Activated CD8-positive, alpha-beta memory T cell treated with anti-CD3 and anti-CD28 coated beads for 36 hours (primary cell): ENCODE measurements around the gene MLXIP. TPM values are rescaled to one million over a fixed set of nuclear protein-coding genes. Genes with fewer than 3 reads are reported as not detected.
"Not testable (repeated sequence)": the region's sequence is repeated elsewhere in the genome, so short reads cannot be mapped to it uniquely, and the experiment has no call there.

Experiments used
- CTCF ChIA-PET: fragments of 350-600 bp; sonication (Branson Sonifier 250); formaldehyde crosslinking; loops from one replicate; lab custom pipeline; 2021; ENCODE audit warnings: antibody characterized with exemption; lab: Charles Lee
- POLR2A ChIA-PET: fragments of 350-600 bp; sonication (Branson Sonifier 250); formaldehyde crosslinking; loops from one replicate; lab custom pipeline; 2021; ENCODE audit warnings: antibody characterized with exemption; lab: Charles Lee
- total RNA-seq, 2 experiments: library from RNA; stranded (reverse); gene quantifications; one replicate each; pipeline ENCODE4 v1.2.3, GENCODE V29; 2021

Gene MLXIP
- total RNA-seq: 10 to 100 TPM; 32.2 to 32.5 TPM

- ChIA-PET CTCF (interaction anchor here (0.6 to 1.6 kb wide), 3 partner anchors 45 to 112 kb away, joined by 3 to 6 read pairs (median 6); no protein-coding TSS in a partner anchor), POLR2A (interaction anchor here (0.5 to 1.9 kb wide), 7 partner anchors 9 to 755 kb away, joined by 3 to 8 read pairs (median 3); no protein-coding TSS in a partner anchor)
These were observed at the start of gene MLXIP for GRCh38 chr12:122078141-122079032. Gene MLXIP (plus strand): TSS chr12:122078756. CDS start chr12:122078854, 98 bp downstream.

GRCh38 chr12:122028905-122029560, 49.5 kb upstream of the MLXIP start:
- ChIA-PET POLR2A (interaction anchor here (0.5 to 0.7 kb wide), 2 partner anchors 53 to 102 kb away, joined by 4 to 8 read pairs; no protein-coding TSS in a partner anchor), CTCF (interaction anchor here (0.8 to 1.5 kb wide), 5 partner anchors 14 to 338 kb away, joined by 3 to 4 read pairs (median 3); partner anchors contain the start of gene PSMD9)

- ChIA-PET POLR2A (no interaction called here), CTCF (interaction anchor here (0.6 to 1.0 kb wide), 3 partner anchors 13 to 337 kb away, joined by 3 to 4 read pairs (median 3); no protein-coding TSS in a partner anchor)
These were observed 48.7 kb upstream of the MLXIP start for GRCh38 chr12:122029620-122030423.

- POLR2A ChIA-PET: interaction anchor here (0.5 kb wide), 1 partner anchor 190 kb away, joined by 6 read pairs; no protein-coding TSS in a partner anchor
- CTCF ChIA-PET: interaction anchor here (0.6 to 2.2 kb wide), 2 partner anchors 21 to 91 kb away, joined by 4 to 9 read pairs; no protein-coding TSS in a partner anchor
These were observed 48.0 kb upstream of the MLXIP start for GRCh38 chr12:122030424-122031035.

- ChIA-PET POLR2A (no interaction called here), CTCF (interaction anchor here (1.0 to 2.2 kb wide), 4 partner anchors 20 to 113 kb away, joined by 3 to 9 read pairs (median 4); partner anchors contain the start of gene CFAP251)
These were observed 47.0 kb upstream of the MLXIP start for GRCh38 chr12:122031342-122032216.

- CTCF ChIA-PET: interaction anchor here (1.0 to 2.2 kb wide), 3 partner anchors 19 to 114 kb away, joined by 3 to 9 read pairs (median 4); partner anchors contain the start of gene CFAP251
- POLR2A ChIA-PET: no interaction called here
These were observed 46.0 kb upstream of the MLXIP start for GRCh38 chr12:122032580-122032979.

GRCh38 chr12:122035292-122035691, 43.3 kb upstream of the MLXIP start:
- ChIA-PET POLR2A (no interaction called here), CTCF (no interaction called here)

- ChIA-PET POLR2A (no interaction called here), CTCF (interaction anchor here (2.1 kb wide), 1 partner anchor 176 kb away, joined by 4 read pairs; no protein-coding TSS in a partner anchor)
These were observed 42.4 kb upstream of the MLXIP start for GRCh38 chr12:122036153-122036552.

- POLR2A ChIA-PET: no interaction called here
- CTCF ChIA-PET: interaction anchor here (0.6 kb wide), 1 partner anchor 188 kb away, joined by 3 read pairs; no protein-coding TSS in a partner anchor
These were observed 37.8 kb upstream of the MLXIP start for GRCh38 chr12:122040579-122041386.

- POLR2A ChIA-PET: not testable (repeated sequence)
- CTCF ChIA-PET: interaction anchor here (0.6 kb wide), 1 partner anchor 72 kb away, joined by 5 read pairs; no protein-coding TSS in a partner anchor
These were observed 37.1 kb upstream of the MLXIP start for GRCh38 chr12:122041458-122041857.

- ChIA-PET POLR2A (interaction anchor here (0.6 kb wide), 1 partner anchor 162 kb away, joined by 3 read pairs; no protein-coding TSS in a partner anchor), CTCF (interaction anchor here (0.7 to 1.3 kb wide), 2 partner anchors 14 to 38 kb away, joined by 3 read pairs; no protein-coding TSS in a partner anchor)
These were observed 35.6 kb upstream of the MLXIP start for GRCh38 chr12:122042910-122043309.

GRCh38 chr12:122043476-122043875, 35.1 kb upstream of the MLXIP start:
- ChIA-PET POLR2A (interaction anchor here (0.6 kb wide), 1 partner anchor 161 kb away, joined by 3 read pairs; no protein-coding TSS in a partner anchor), CTCF (interaction anchor here (0.5 kb wide), 1 partner anchor 345 kb away, joined by 4 read pairs; no protein-coding TSS in a partner anchor)

GRCh38 chr12:122045262-122045661, 33.3 kb upstream of the MLXIP start:
- ChIA-PET POLR2A (no interaction called here), CTCF (no interaction called here)

GRCh38 chr12:122046145-122046544, 32.4 kb upstream of the MLXIP start:
- ChIA-PET POLR2A (no interaction called here), CTCF (interaction anchor here (0.7 to 1.1 kb wide), 3 partner anchors 18 to 77 kb away, joined by 3 read pairs; no protein-coding TSS in a partner anchor)

GRCh38 chr12:122048151-122048550, 30.4 kb upstream of the MLXIP start:
- ChIA-PET CTCF (interaction anchor here (1.1 to 1.5 kb wide), 2 partner anchors 57 to 75 kb away, joined by 3 to 5 read pairs; no protein-coding TSS in a partner anchor), POLR2A (no interaction called here)

GRCh38 chr12:122049827-122050226, 28.7 kb upstream of the MLXIP start:
- ChIA-PET CTCF (no interaction called here), POLR2A (no interaction called here)
